Breast epithelium (tissue), 3 donors: ENCODE results near the gene CDC14B.

Experiments
- POLR2AphosphoS5 ChIP-seq, 3 donors: sonication (generic); formaldehyde crosslinking; IDR thresholded peaks; one replicate each; pipeline ENCODE4 v1.6.1; 2017; ENCODE audit warnings: antibody characterized with exemption in 3 of 3
- TF ChIP-seq, protein P1 (sequence below), 3 donors: fragments of 450-650 bp; IDR thresholded peaks; one replicate each; pipeline ENCODE4 v1.5.1; 2016 to 2017; ENCODE audit warnings: antibody characterized with exemption in 3 of 3, mild to moderate bottlenecking in 3 of 3, moderate library complexity in 3 of 3

DNA sequence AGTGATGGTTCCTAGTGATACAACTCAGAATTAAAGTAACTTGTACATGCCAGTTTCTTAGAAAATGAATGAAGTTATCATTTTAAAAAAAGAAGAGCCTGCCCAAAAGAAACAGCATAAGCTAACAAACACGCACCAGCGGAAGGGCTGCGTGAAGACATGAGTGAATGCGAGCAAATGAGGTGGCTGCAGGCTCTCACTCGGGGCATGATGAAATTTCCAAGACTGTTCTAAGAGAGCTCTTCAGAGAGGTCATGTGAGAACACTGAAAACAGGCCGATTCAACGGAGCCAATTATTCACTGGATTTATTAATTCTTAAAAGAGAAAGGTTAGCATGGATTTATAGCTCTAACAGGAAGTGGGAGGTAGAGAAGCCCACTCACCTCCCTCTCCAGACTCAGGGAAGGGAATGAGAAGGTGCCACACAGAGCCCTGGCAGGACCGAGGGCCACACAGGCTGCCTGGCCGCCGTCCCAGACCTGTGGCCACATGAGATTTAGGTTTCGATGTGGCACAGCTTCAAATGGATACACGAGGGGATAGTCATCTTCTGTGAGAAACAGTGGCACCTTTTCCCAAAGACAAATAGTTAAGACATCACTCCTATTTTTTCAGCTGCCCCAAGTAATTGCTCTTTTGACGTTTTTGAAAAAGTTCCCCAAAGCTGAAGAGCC is 114.2 kb downstream of the CDC14B start:
- TF ChIP-seq, protein P1, sequence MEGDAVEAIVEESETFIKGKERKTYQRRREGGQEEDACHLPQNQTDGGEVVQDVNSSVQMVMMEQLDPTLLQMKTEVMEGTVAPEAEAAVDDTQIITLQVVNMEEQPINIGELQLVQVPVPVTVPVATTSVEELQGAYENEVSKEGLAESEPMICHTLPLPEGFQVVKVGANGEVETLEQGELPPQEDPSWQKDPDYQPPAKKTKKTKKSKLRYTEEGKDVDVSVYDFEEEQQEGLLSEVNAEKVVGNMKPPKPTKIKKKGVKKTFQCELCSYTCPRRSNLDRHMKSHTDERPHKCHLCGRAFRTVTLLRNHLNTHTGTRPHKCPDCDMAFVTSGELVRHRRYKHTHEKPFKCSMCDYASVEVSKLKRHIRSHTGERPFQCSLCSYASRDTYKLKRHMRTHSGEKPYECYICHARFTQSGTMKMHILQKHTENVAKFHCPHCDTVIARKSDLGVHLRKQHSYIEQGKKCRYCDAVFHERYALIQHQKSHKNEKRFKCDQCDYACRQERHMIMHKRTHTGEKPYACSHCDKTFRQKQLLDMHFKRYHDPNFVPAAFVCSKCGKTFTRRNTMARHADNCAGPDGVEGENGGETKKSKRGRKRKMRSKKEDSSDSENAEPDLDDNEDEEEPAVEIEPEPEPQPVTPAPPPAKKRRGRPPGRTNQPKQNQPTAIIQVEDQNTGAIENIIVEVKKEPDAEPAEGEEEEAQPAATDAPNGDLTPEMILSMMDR (IDR thresholded peaks at IDR 0.05) = no peak
- TF ChIP-seq POLR2AphosphoS5 (IDR thresholded peaks at IDR 0.05) = peak in 1 of 3 donors; percentile 32
